ENCODE results near the gene GNAO1.

GNAO1 gene

DNA sequence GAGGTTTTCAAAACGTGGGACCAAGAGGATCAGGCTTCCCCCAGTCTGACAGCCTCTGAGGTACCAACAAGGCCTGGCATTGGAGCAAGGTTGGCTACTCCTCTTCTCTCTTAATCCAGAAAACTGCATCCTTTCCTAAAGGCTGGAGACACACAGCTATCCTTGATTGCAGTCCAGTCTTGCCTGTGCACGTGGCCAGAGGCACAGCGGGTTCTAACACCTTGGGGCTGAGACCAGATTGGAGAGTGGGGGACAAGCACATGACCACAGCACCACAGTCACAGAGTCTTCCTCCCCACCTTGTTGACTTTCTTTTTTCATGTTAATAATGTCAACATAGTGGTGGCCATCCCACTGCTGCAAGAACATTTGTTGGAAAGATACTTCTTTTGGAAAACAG lies 46.9 kb downstream of the GNAO1 start:
- no peak for DNase-seq (ENCODE audit: low read depth, low spot score)

DNA sequence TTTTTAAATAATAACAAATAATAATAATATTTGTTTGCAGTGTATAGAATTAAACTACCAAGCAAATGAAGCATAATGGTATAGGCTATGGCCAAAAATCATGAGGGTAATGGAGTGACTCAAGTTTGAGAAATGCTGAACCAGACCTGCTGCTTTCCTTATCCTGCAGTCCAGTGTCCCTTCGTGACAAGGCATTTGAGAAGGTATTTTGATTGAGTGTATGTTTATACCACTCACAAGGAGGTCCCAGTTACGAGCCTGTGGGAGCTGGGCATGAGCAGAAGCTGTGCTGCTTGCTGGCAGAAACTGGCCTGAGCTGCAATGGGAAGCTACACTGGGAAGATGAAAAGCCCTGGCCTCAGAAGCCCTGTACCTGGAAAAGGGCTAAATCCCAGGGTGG lies 50.3 kb downstream of the GNAO1 start:
- DNase-seq (ENCODE audit: low read depth, low spot score) = peak; percentile 82

DNA sequence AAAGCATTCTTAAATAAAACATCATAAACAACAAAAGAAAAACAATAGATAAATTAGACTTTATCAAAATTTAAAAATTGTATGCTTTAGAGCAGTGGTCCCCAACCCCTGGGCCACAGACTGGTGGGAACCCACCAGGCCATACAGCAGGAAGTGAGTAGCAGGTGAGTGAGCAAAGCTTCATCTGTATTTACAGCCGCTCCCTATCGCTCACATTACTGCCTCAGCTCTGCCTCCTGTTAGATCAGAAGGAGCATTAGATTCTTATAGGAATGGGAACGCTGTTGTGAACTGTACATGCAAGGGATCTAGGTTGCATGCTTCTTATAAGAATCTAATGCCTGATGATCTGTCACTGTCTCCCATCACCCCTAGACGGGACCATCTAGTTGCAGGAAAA lies 51.5 kb downstream of the GNAO1 start:
- no peak for DNase-seq (ENCODE audit: low read depth, low spot score)

DNA sequence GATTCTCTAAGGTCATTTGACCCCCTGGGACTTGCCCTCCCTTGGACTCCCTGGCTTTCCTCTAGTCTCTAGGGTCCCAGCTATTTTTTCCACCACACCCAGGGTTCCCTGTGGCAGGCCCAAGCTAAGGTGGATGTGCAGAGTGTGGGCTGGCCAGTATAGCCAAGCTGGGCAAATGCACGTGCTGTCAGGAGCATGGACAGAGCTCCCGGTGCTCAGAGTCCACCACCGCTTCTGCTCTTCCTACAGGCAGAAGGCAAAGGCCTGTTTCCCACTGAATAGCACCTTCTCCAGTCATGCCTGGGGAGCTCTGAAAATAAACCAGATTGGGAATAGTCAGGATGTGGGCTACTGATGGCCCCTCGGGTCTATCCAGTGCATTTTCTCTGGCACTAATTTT lies 53.3 kb downstream of the GNAO1 start:
- no peak for DNase-seq (ENCODE audit: low read depth, low spot score)

DNA sequence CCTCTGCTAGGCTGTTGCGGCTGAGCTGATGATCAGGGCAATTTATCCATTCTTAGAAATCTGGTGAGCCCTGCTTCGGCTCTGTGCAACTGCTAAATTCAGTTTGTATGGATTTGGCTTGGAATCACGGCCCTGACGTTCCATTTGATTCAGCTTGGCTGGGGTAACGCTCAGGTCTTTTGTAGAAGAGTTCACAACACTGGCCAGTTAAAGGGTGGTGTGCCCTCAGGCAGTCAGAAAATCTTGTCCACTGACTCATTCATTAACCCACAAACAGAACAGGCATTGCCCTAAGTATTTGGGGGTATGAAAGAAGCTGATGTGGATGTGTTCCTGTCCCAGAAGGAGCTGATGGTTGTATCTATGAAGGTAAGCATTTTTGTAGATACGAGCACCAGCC lies 53.9 kb downstream of the GNAO1 start:
- peak; percentile 72 for DNase-seq (ENCODE audit: low read depth, low spot score)

DNA sequence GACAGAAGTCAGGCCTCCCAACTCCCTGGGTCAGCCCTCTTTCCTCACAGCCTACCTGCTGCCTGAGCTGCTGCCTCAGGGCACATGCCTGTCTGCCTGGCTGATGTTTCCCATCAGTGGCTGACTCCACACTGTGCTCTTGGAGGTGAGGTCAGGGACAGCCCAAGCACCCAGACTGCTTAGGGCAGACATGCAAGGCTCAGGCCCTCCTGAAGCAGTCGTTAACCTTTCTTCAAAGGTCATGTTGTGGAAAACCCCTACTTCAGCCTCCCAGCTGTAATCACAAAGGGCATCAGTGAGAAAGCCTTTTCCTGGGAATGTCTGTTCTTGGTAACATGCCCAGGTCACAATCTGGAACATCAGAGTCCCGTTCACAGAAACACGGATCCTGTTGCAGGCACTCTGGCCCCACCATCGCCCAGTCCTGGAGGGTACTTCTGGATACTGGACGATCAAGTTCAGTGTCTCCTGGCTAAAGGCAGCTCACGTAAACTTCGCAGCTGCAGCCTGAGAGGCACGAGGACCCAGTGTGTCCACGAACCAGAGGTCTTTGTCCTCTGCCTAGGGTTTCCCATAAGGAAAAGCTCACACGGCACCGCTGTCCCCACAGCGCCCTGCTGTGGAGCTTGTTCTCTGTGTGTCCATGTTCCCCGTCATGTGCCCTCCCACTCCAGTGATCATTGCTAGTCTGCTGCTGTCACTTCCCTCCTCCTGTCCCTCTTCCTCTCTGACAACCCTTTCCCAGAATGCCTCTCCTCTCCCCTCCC lies 54.9 kb downstream of the GNAO1 start:
- peak; percentile 48 for DNase-seq (ENCODE audit: low read depth, low spot score)

DNA sequence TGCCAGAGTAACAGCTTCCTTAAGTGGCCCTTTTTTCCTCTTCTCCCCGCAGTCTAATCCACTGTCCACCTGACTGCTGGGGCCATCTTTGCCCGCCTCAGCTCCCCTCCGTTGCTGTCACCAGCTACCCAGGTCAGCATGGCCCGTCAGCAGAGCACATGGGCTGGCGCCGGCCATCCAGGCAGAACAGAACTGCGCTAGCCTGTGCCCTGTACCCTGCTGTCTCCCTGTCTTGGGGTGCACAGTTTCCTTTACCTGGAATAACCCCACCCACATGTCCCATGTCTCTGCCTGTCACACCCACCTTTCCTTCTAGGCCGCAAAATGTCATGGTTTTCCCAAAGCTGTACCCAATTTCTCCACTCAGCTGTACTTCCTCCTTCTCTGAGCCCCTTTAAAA lies 55.7 kb downstream of the GNAO1 start:
- DNase-seq (ENCODE audit: low read depth, low spot score) = no peak

DNA sequence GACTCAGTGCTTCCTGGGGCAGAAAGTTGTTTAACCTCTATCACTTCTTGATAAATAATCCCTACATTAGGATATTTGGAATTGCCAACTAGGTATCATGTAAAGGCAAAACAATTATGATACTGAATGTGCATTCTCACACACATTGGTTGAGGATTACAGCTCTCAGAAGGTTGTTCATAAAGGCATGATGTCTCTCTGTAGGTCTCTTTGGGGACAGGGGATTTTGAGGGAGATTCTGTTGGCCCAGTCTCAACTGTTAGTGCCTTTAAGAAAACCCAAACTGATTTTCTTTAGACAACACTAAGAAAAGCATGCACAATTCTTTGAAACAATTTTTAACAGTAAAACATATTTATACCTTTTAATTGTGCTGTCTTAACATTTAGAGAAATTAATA lies 56.5 kb downstream of the GNAO1 start:
- DNase-seq (ENCODE audit: low read depth, low spot score) = no peak

DNA sequence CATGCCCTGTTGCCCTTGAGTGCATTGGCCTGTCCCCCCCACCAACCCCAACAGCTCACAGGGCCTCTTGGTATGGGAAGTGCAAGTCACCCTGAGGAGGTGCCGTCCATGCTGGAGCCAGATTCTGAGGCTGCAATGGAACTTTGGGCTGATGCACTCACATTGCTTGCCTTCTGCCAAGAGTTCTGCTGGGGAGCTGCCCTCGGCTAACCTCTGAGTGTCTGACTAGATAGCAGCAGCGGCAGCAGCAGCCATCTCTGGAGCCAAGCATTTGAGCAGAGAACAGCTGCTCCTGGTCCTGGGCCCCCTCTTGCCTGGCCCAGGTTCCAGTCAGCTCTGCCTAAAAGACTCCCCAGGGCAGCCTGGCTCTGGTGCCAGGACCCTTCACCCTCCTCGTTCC lies 61.5 kb downstream of the GNAO1 start:
- DNase-seq (ENCODE audit: low read depth, low spot score) = no peak

DNA sequence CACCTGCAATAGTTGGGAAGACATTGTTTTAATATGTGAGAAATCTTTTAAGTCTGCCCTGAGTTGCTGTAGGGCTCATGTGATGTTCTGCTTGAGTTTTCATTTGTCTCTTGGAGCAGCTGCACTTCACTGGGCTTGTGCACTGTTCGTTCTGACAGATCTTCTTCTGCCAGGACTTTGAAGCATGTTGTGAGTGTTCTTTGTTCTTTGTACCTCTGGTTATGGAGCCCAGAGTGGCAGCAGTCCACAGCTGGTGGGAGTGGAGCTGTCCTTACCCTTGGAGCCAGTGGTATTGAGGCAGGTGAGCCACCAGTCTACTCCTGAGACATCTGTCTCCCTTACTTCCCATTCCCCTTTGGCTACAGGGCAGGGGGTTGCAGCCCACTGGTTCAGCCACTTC lies 64.6 kb downstream of the GNAO1 start:
- no peak for DNase-seq (ENCODE audit: low read depth, low spot score)

DNA sequence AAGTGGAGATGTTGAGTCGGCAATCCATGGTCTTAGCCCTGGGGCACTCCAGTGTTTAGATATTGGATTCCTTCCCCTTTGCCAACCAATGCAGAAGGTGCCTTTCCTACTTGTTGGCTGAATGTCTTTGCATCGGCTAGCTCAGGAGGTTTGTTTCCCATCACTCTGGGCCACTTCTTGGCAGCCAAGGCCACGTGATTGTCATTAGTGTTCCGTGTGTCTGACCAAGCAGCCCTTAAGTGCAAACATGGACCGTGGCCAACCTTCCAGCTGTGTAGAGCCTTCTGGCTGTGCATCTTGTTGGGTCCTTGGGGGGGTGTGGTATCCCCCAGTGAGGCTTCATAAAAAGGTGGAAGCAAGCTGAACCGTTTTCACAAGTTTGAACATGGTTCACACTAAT lies 66.0 kb downstream of the GNAO1 start:
- DNase-seq (ENCODE audit: low read depth, low spot score) = no peak

DNA sequence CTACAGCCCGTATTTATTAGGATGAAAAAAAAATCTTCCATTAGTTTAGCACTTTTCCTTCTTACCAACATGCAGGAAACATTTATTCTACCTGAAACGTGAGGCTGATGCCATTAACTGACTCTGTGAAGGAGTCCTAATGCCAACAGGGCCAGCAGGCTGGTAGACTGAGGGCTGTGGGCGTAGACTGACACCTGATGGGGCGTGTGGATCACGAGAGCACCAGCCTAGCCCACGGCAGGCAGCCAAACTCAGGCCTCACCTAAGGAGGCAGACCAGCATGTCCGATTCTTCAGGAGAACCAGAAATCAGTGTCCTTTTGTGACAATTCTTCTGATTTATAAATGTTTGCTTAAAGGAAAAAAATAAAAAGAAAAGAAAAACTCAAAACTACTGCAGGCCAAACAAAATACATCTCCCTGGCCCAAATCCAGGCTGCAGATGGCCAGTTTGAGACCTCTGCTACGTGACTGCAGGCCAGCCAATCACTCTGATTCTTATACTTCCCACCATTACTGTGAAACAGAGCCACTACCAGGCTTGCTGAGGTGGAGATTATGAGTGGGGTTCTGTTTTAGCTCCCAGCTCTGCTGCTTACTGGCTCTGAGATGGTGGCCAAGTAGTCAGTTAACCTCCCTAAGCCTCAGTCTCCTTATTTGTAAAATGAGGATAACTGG lies 66.5 kb downstream of the GNAO1 start:
- DNase-seq (ENCODE audit: low read depth, low spot score) = no peak

DNA sequence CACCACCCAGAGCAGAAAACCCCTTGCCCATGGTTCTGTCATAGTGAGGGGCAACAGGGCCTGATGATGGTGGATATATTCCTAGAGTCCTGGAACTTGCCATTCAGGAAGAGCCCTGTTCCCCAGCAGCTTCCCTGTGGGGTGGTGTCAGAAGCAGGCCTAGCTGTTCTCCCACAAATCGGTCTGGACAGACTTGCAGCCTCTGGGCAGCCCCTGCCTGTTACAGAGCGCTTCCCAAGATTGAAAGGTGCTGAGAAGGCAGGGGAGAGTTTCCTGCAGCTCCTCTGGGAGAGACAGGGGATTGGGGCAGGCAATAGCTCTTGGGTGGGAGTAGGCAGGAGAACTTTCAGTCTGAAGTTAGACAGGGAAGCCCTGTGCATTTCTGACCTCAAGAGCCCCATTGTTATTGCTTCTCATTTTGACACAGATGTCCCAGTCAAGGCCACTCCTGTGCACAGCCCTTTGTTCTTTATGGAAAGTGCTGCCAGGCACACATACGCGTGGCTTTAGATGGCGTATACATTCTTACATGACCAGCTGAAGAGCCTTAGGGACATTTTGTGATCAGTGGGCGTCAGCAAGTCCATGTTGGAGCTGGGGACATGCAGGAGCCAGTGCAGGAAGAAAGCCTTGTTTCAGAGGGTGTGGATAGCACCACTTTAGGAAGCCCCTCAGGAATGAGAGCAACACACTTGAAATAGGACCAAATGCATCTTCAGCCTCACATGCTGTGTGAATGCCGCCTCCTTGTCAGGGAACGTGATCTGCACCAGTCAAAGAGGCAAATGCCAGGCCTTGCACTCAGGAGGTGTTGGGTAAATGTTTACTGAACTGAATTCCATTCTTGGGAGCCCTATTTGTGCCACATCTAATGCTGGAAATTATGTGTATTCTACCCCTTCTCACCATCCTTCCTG lies 67.5 kb downstream of the GNAO1 start:
- DNase-seq (ENCODE audit: low read depth, low spot score) = no peak

DNA sequence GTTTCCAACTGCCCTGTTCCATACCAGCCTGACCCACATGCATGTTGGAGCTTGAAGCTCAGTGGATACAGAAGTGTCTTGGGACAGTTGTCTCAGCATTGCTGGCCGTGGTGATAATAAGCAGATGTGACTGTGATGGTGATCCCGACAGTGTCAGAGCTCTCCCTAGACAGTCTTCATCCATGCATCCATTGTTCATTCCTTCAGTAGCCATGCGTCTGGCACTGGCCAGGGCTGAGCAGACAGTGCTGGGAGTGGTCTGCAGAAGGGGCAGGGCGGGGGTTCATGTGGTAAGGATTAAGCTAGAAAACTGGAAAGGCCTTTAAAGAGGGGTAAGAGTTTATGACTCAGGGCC lies 68.1 kb downstream of the GNAO1 start:
- DNase-seq (ENCODE audit: low read depth, low spot score) = no peak

DNA sequence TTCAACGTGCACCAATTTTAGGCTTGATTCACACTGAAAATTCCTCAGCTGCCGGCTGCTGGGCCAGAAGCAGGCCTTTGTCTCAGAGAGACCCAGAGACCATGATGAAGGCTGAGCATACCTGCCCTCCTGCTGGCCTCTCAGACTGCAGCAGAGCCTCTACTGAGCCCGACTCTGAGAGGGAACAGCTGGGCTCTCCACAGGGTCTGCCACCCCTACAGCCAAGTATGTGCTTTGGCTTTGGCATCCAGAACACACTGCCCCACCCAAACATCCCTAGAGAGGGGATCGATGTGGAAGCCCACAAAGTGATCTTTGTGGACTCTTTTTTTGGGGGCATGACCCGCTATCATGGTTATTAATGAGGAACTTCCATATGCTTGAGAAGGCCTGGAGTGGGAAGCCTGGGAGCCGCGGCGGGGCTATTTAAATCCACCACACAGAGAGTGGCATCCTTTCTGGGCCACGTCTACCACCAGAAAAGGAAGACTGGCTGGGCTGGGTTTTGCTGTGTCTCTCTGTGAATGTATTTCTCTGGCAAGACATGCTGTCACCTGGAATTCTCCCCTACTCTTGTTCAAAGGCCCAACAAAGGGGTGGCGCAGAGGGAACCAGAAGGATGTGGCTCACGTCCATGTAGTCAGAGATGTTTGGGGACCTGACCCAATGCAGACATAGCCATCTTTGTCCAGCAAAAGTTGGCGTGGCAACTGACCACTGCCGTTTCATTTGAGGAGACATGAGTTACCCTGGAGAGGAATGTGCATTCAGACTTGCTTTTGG lies 69.3 kb downstream of the GNAO1 start:
- DNase-seq (ENCODE audit: low read depth, low spot score) = no peak

DNA sequence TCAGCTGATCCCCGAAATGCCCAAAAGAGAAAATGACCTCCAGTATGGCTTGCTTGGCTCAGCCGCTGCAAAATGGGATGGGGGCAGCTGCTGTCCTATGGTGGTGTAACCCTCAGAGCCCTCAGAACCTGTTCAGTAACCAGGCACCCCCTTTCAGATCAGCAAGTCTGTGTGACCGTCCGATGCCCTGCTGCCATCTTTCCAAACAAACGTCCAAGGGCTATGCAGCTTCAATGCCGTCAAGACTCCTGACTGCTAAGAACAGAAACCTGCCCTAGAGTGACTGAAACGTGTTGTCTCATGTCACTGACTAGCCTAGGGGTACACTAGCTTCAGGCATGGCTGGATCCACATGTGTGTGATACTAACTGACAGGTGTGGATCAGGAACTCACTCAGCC lies 70.4 kb downstream of the GNAO1 start:
- DNase-seq (ENCODE audit: low read depth, low spot score) = no peak

DNA sequence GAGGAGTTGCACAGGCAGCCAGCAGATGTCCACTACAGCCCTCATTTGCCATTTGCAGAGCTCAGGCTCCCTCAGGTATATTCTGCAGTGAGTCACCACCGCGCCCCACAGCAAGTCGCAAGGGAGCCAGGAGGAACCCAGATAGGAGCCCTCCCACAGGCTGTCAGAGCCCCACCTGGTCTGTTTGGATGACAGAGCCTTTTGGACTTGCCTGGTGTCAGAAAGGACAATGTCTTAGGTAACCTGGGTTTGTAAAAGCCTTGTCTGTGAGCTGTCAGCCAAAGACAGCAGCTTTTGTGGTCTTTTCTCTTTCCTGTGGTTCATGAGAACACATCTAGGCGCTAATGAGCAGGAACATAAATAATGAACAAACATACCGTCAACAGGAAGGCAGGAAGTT lies 70.9 kb downstream of the GNAO1 start:
- DNase-seq (ENCODE audit: low read depth, low spot score) = no peak

DNA sequence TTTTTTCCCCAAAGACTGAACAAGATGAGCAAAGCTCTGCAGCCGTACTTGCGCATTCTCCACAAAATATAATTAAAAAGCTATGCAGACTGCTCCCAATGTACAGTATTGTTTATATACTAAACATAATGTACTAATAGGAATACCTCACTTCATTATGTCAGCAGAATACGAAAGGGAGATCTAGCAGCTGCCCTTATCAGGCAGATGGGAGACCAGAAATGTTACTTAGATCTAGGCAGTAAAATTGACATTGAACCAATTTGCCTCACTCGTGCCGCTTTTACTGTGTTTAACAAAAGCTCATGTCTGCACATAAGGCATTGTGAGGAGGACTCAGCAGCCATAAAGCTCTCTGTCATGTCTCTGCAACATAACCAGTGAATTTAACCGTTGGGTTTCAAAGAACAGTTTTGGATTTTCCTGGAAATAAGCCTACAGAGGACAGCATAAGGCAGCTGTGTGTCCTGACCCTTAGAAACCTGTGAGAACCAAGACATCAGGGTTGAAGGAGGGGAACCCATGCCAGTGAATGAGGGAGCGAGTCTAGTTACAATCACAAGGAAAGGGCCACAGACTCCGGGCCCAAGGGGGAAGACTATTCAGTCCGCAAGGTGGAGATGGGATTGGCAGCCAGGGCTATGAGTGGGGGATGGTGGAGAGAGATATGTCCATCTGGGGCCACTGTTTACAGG lies 71.4 kb downstream of the GNAO1 start:
- DNase-seq (ENCODE audit: low read depth, low spot score) = no peak

DNA sequence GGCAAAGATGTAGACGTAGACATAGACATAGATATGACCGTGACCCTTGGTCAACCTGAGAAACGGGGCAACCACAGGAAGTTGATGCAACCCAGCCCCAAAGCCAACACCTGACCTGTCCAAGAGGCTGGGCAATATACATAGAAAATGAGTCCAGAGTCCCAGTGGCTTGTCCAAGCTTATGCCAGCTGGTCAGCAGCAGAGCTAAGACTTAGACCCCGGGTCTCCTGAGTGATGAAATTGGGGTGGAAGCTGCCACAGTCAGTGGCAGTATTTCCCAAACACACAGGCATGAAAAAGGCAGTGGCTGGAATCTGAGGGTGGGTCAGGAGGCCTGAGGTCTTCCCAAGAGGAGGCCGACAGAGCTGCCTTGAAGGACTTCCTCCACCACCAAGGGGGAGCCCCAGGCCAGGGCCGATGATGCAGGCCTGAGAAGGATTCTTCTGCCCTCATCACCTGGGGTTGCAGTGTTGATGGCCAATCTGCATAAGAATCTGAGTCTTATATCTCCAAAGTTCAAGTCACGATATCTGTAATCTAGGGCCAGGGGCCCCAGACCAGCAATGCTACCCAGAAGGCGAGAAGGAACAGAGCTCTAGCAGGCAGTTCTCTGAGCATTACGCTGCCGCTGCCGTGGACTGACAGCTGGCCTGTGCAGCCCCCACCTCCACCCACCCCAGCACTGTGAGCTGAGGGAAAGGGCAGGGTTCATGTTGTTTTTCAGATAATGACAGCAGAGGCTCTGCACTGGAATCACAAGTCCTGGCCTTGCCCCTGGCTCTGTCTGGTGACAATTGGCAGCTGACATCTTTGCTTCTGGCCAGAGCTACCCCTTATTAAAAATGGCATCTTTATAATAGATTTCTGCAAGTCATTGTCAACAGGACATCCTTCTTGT lies 72.7 kb downstream of the GNAO1 start:
- DNase-seq (ENCODE audit: low read depth, low spot score) = no peak

DNA sequence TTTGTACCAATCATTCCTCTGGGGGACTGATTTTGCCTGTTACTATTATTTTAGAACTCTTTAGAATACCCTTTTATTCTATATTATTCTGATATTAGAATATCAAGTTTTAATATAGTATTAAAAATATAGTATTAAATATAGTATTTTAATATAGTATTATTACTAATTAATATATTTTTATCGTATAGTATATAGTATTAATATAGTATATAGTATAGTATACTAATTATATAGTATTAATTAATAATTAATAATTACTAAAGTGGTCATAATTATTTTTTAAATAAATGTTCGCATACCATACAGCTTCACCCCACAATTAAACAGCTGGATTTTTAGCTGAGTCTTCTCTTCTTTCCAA lies 73.3 kb downstream of the GNAO1 start:
- DNase-seq (ENCODE audit: low read depth, low spot score) = no peak
